T-helper 2 cell (primary cell): Measurements from ENCODE around the gene SENP3.

Experiments used
- DNase-seq, 5 experiments: peaks; one replicate each; pipeline versions ENCODE4 v3.0.0 to v3.0.0-alpha.2; 2012 to 2022
- total RNA-seq, 2 donors: gene quantifications; one replicate each; lab custom pipeline; 2026; lab: John Stamatoyannopoulos, UW

SENP3 gene
- 8.7 to 9.2 reads per million in 2 donors for total RNA-seq

DNA sequence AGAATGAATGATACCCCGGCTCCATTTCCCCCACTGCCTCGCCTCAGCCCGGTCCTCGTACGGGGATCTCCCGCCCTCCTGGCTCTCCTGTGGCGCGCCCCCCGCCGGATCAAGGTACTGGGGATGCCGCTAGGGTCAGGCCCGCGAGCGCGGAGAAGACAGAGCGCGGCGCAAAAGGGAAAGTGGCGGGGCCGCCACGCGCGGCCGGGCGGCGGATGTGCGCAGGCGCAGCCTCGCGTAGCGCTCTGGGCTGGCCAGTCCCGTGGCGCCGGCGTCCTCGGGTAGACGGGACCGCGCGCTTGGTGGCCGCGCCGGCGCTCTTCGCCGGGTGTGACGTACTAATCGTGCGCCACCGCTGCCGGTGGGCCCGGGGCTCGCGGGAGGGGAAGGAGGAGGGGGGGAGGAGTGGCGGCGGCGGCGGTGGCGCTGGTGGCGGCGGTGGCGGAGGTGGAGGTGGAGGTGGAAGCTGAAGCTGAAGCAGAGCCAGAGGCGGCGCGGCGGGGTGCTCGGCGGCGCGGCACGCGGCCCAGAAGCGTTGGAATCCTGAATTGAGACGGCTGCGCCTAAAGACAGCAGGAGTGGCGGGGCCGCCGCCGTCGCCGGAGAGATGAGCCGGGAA is at the start of gene SENP3:
SENP3 (plus strand) TSS at position 331 of the 619 bp plus-strand sequence. CDS start 1,158 bp downstream, outside the sequence.
- peak; percentile 84 to 94 (median 89) for DNase-seq

DNA sequence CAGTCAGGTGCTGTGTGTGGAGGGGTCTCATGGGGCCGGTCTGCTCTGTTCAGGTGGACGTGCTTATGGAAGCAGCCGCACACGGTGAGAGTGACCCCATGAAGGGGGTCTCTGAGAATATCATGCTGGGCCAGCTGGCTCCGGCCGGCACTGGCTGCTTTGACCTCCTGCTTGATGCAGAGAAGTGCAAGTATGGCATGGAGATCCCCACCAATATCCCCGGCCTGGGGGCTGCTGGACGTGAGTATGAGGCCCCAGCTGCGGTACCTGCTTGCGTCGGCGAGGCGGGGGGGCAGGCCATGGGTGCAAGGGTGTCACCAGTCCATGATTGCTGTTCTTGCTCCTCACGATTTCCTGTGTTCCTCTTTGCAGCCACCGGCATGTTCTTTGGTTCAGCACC is 49.6 kb upstream of the SENP3 start:
- no peak for DNase-seq

DNA sequence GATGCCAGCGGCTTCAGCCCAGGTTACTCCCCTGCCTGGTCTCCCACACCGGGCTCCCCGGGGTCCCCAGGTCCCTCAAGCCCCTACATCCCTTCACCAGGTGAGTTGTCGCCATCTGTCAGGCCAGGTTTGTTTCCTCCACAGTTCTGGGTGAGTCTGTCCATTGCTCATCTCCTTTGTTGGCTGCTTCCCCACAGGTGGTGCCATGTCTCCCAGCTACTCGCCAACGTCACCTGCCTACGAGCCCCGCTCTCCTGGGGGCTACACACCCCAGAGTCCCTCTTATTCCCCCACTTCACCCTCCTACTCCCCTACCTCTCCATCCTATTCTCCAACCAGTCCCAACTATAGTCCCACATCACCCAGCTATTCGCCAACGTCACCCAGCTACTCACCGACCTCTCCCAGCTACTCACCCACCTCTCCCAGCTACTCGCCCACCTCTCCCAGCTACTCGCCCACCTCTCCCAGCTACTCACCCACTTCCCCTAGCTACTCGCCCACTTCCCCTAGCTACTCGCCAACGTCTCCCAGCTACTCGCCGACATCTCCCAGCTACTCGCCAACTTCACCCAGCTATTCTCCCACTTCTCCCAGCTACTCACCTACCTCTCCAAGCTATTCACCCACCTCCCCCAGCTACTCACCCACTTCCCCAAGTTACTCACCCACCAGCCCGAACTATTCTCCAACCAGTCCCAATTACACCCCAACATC is 48.7 kb upstream of the SENP3 start:
- no peak for DNase-seq

DNA sequence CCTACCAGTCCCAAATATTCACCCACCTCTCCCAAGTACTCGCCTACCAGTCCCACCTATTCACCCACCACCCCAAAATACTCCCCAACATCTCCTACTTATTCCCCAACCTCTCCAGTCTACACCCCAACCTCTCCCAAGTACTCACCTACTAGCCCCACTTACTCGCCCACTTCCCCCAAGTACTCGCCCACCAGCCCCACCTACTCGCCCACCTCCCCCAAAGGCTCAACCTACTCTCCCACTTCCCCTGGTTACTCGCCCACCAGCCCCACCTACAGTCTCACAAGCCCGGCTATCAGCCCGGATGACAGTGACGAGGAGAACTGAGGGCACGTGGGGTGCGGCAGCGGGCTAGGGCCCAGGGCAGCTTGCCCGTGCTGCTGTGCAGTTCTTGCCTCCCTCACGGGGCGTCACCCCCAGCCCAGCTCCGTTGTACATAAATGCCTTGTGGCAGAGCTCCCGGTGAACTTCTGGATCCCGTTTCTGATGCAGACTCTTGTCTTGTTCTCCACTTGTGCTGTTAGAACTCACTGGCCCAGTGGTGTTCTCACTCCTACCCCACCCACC is 47.8 kb upstream of the SENP3 start:
- no peak for DNase-seq

DNA sequence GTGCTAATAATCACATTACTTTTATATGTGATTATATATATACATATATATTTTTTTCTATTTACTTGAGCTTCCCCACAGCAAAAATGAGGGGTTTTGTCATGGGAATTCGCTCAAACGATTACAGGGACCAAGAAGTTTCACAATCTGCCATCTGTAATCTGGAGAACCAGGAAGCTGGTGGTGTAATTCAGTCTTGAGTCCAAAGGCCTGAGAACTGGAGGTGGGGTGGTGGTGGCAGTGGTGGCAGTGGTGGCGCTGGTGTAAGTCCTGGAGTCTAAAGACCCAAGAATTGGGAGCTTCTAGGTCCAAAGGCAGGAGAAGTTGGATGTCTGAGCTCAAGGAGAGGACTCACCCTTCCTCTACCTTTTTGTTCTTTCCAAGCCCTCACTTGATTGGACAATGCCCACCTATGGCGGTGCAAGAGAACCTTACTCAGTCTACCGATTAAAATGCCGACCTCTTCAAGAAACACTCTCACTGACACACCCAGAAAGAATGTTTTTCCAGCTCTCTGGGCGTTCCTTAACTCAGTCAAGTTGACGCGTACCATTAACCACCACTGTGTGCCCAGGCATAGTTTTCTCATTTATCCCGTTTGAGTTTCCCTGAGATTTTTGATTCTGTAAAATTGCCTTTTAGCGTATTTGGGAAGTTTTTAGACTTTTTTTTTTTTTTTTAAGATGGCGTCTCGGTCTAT is 45.7 kb upstream of the SENP3 start:
- no peak for DNase-seq

DNA sequence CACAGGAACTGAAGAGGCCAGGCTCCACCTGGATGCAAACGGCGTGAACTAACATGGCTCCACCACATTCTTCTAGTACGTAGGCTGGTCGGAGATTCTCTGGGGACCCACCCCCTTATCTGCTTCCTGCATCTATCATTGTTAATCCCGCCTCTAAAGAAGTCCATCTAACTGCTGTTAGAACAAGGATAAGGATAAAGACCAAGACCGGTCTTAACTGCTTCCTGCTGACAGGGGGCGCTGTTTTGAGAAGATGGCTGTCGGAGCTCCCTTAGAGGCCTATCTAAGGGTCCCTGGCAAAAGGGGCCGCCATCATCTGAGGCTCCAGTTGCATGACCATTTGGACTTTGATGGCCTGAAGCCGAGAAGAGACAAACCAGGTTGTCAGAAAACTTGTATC is 38.7 kb upstream of the SENP3 start:
- peak in 4 of 5 experiments; percentile 25 to 56 (median 34) for DNase-seq

DNA sequence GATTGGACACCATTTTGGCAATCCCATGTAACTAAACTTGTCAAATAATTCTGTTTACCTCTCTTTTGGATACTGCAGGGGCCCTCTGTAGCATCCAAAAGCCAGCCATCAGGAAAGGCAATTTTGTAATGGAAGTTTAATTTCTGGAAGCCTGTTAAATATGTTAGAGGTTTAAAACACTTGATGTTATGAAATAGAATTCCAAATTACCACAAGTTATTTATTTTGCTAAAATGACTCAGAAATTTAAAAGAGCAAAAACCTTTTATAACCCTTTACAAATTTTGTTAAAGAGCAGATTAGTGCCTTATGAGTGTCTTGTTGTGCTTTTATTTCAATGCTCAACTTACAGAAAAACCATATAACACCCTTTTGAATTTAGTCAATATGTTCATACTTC is 32.9 kb upstream of the SENP3 start:
- DNase-seq: no peak

DNA sequence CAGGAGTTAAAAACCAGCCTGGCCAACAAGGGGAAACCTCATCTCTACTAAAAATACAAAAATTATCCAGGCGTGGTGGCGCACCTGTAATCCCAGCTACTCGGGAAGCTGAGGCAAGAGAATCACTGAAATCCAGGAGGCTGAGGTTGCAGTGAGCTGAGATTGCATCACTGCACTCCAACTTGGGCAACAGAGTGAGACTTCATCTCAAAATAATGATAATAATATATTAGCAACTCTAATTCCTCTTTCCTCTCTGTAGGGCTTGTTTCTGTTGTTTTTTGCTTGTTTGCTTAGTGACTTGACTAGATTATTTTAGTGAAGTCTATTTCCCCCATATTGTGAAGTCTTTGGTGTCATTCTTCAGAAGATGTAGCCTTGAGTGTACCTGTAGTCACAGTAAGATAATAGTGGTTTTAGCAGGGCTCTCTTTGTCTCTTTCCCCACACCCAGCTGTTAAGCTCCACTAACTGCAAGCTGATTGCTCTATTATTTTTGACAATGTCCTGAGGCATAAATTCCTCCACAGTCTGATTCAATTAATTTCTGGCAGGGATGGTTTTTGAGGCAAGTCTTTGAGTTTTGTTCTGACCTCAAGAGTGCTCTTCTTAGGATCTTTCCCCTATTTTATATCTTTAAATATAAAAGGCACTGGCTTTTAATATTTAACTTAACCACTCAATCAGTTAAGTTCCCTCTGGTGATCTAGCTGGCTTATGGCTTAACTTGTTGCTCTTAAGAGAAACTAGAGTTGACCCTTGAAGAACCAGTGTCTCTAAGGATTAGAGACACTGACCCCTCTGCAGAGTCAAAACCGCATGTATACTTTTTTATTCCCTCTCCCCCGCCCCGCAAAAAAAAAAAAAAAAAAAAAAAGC is 31.5 kb upstream of the SENP3 start:
- DNase-seq: no peak

DNA sequence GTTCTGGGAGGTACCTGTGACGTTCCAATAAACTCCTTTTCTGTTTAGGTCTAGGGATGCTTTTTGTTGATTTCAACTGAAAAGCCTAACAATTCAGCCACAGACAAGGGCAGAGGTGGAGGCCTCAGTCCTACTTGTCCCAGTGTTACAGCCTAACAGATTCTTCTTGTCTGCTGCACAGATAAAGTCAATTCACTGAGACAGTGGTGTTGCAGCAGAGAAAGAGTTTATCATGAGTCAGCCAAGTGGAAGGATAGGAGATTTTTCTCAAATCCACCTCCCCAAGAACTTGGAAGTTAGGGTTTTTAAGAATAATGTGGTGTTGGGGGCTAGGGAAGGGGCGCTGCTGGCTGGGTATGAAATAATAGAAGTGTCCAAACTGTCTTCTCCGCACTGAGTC is 23.7 kb upstream of the SENP3 start:
- DNase-seq: no peak

DNA sequence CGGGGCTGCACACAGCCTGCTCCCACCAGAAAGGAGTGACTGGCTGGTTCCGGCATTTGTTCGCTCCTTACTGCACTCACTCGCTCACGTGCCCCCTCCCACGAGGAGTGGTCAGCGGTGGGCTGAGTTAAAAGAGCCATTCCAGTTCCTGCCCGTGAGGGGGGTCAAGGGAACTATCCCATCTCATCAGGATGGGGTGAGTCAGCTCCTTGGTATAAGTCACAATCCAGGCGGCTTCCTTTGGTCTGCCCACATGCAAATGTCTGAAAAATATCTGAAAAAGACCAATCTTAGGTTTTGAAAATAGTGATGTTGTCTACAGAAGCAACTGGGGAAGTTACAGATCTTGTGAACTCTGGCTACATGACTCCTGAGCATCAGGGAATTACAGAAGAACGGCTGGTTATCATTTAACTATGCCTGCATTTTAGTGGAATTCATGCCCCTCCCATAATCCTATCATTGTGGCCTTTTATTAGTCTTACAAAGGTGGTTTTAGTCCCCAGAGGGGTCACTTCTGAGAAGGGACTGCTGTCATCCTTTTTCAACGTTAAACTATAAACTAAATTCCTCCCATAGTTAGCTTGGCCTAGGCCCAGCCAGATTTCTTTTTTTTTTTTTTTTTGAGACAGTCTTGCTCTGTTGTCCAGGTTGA is 22.7 kb upstream of the SENP3 start:
- no peak for DNase-seq

DNA sequence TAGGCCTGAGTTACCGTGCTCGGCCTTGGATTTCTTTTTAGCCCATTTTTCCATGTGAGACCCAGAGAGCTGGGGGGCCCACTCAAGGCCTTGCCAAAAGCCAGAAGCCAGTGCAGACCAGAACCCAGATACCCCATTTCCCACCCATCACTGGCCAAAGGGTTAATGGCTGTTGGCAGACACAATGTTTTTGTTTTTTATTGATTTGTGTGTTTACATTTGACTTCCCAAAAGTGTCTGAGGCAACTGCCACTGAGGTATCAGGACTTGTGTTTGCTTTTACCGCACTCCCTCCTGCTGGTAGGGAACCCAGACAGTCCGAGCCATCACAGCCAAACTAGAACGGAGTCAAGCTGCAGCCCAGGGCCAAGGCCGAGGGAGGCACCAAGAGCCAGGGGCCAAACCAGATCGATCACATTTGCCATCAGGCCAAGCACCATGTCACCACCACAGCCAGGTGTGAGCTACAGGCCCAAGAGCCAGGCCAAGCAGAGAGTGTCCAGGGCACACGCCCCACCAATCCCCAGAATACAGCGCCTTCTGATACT is 20.6 kb upstream of the SENP3 start:
- no peak for DNase-seq

DNA sequence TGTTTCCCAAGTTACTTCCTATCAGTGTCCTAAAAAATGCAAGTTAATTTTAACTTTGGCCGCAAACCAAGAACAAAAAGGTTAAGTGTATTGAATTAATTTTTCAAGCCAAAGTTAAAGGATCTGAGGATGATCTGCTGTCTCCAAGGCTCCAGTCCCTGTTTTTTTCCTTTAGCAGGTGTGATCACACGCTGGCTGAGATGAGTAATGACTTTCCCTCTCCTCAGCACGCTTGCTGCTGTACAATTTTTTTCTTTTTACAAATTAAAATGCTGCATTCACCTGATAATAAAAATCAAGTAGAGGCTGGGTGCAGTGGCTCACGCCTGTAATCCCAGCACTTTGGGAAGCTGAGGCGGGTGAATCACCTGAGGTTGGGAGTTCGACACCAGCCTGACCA is 16.8 kb upstream of the SENP3 start:
- no peak for DNase-seq

DNA sequence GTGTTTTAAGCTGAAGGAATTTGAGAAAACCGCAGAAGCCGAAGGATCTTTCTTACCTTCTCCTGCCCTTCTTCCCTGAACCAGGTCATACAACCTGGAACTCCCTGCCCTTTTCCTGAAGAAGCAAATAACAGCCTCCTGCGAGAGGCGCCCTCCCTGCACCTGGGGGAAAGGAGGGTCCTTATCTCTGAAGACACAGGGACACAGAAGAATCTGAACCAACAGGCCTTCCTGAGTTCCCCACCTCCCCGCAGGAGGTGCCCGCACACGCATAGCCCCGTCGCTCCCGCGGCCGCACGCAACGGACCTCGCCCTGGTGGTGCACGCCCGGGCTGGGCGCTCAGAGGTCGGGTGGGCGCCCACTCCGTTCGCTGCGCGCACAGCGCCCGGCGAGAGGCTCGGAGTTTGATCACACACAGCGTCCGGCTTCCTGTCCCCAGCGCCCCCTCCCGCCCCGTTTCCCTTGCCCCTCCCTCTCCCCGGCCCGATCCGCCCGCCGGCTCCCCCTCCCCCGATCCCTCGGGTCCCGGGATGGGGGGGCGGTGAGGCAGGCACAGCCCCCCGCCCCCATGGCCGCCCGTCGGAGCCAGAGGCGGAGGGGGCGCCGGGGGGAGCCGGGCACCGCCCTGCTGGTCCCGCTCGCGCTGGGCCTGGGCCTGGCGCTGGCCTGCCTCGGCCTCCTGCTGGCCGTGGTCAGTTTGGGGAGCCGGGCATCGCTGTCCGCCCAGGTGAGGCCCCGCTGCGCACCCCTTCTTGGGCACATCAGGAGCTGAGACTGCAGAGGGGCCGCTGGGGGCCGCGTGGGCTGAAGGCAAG is 12.9 kb upstream of the SENP3 start, which contains the start of gene TNFSF12:
TNFSF12 (plus strand) TSS at position 474 of the 816 bp plus-strand sequence; CDS start at position 570, 96 bp downstream.
- DNase-seq: peak; percentile 29 to 70 (median 34)

DNA sequence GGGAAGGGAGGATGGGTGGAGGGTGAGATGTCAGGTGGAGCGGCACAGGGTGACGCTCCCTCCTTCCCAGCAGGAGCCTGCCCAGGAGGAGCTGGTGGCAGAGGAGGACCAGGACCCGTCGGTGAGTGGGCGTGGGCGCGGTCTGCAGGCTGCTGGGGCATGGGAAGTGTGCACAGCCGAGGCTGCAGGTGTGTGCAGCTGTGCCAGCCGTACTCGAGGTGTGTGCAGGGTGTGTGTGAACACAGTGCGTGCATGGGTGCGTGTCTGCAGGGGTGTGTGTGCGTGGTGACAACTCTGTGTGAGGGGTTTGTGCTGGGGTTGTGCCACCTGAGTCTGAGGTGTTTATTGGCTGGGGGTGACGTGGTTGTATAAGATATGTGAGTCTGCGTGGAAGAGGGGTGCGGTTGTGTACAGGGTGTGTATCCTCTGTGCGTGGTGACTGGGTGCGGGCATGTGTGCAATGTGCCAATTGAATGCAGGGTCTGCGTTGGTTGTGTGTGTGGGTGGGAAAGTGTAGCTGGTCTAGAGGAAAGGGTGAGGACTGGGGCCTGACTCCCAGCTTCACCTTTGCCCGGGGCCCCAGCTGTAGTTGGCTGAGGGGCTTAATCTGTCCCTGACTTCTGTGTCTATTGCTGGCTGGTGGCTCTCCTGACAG is 12.2 kb upstream of the SENP3 start:
- peak in 2 of 5 experiments; percentile 35 to 74 for DNase-seq

DNA sequence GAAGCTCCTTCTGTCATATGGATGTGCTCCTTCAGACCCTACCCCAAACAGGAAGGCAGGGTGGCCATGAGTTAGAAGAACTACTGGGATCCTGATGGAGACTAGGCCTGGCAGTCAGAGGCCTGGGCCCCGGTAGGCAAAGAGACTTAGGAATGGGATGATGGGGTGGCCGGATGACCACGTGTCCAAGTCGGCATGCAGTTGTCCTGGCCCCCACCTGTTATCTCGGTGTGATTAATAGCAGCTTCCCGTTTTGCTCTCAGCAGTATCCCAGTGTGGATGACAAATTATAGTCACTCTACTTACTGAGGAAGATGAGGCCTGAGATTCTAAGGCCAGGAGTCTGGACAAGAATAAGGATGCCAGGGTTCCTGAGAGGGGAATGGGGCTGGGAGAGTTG is 11.4 kb upstream of the SENP3 start:
- no peak for DNase-seq

DNA sequence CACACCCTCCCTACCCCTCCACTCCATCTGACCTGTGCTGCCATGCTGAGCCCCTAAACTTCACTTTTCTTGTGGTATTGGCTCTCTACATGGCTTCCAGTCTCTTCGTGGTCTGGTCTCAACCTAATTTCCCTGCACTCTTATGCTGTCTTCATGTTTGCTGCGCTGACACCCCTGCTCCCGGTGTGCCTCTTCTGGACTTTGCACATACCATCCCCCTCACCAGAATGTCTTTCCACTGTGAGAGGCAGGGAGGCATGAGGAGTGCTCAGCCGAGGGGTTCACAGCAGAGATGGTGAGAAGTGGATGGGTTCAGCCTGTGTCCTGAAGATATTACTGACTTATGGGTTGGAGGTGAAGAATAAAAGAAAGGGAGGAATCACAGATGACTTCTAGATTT is 10.3 kb upstream of the SENP3 start:
- no peak for DNase-seq

DNA sequence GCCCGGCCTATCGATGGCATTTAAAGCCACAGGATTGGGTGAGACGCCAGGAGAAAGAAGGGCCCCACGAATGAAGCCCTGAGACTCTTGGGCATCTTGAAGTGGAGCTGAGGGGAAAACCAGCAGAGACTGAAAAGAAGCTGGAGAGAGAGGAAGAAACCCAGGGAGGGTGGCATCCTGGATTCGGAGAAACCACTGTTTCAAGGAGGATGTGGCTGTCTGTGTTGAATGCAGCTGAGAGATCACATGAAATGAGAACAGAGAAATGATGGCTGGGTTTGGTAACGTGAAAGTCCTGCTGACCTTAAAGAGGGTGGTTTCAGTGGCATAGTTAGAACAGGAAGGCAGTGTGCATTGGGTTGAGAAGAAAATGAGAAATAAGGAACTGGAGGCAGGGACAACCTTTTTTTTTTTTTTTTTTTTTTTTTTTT is 9.1 kb upstream of the SENP3 start:
- peak in 2 of 5 experiments; percentile 69 to 85 for DNase-seq

DNA sequence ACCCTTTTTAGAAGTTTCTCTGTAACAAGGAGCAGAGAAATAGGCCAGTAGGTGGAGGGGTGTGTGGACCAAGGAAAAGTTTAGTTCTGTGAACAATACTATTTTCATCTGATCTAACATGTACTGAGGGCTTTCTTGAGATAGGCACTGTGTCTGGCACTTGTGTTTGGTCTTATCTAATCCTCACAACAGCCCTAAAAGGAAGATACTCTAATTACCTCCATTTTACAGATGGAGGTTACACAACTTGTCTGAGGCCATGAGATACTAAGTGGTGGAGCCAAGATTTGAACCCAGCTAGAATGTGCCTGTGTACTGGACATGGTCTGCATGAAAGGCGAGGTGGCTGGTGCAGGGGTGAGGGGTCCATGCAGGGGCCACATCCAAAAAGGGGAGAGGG is 8.4 kb upstream of the SENP3 start:
- no peak for DNase-seq

DNA sequence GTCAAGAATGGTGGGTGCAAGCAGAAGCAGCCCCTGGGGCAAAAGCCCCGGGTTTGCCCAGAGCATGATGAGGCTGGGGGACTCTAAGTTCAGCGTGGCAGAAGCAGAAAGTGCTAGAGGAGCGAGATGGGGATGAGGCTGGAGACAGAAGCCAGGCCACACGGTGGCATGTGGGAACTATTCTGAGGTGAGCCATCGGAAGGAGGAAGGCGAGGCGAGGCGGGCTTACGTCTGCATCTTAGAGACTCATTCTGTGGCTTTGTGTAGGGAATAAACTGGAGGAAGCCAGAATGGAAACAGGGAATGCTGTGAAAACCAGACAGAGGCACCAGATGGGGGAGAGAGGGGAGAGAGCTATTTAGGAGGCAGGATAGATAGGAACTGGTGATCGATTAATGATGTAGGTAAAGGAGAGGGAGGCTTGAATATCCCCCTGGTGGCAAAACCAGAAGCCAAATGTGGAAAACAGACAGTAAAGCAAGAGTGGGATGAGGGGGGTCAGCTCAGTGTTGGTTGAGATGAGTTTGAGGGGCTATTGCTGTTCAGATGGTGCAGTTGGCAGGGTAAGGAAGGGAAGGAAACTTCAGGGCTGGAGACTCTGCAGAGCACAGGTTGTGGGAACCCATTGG is 6.3 kb upstream of the SENP3 start:
- DNase-seq: no peak
